Chondrocyte (in vitro differentiated cells): ENCODE measurements around the gene TMEM163. TPM values are rescaled to one million over a fixed set of nuclear protein-coding genes. Genes with fewer than 3 reads are reported as not detected.

Experiments
- DNase-seq: peaks from one replicate; pipeline ENCODE4 v3.0.0; 2021; ENCODE audit warnings: mixed read lengths, low spot score
- H3K27ac Mint-ChIP-seq: one replicate; pipeline ENCODE4 v1.8.0; 2021; ENCODE audit warnings: mild to moderate bottlenecking, moderate library complexity, mixed read lengths; ENCODE audit not compliant: unreplicated experiment
- H3K27me3 Mint-ChIP-seq: 2 replicates; pipeline ENCODE4 v1.8.0; 2021; ENCODE audit warnings: low read depth, mixed read lengths
- H3K36me3 Mint-ChIP-seq: 2 replicates; pipeline ENCODE4 v1.8.0; 2021; ENCODE audit warnings: low read depth, mixed read lengths
- H3K4me1 Mint-ChIP-seq: 2 replicates; pipeline ENCODE4 v1.8.0; 2021; ENCODE audit warnings: low read depth, mild to moderate bottlenecking, mixed read lengths
- H3K4me3 Mint-ChIP-seq: one replicate; pipeline ENCODE4 v1.8.0; 2021; ENCODE audit warnings: mild to moderate bottlenecking, moderate library complexity, mixed read lengths; ENCODE audit not compliant: unreplicated experiment
- H3K9me3 Mint-ChIP-seq: 2 replicates; pipeline ENCODE4 v1.8.0; 2021; ENCODE audit warnings: low read depth, mixed read lengths
- total RNA-seq: library from RNA; stranded (reverse); gene quantifications from 3 replicates; pipeline ENCODE4 v1.2.1, GENCODE V29; 2021
- TF ChIP-seq, protein P1 (sequence below): fragments of 200-600 bp; sonication (generic); IDR thresholded peaks from 2 replicates; pipeline ENCODE4 v1.5.0; 2021; ENCODE audit warnings: antibody characterized with exemption, mild to moderate bottlenecking, moderate library complexity

The TMEM163 gene
- total RNA-seq, 1 donor from 2014 or later, result 0.07 TPM

DNA sequence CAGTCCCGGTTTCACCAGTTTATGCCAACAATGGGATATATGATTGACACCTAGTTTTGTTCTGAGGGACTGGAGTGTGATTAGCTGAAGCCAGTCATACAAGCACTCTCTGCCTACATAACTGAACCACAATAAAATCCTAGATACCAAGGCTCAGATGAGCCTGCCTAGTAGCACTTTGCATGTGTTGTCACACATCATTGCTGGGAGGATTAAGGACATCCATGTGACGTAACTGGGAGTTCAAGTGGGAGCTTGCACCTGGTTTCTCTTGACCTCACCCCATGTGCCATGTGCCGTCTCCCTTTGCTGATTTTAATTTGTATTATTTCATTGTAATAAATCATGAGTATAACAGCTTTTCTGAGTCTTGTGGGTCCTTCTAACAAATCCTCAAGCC is 90.3 kb downstream of the TMEM163 start:
- Mint-ChIP-seq H3K9me3 (peaks cover 6% of the 10 kb centered on the region), H3K27ac (no peak overlapping the region), H3K36me3 (no peaks in the 10 kb centered on the region), H3K4me3 (no peak overlapping the region), H3K27me3 (peaks cover 3% of the 10 kb centered on the region), H3K4me1 (no peaks in the 10 kb centered on the region)
- TF ChIP-seq, protein P1, sequence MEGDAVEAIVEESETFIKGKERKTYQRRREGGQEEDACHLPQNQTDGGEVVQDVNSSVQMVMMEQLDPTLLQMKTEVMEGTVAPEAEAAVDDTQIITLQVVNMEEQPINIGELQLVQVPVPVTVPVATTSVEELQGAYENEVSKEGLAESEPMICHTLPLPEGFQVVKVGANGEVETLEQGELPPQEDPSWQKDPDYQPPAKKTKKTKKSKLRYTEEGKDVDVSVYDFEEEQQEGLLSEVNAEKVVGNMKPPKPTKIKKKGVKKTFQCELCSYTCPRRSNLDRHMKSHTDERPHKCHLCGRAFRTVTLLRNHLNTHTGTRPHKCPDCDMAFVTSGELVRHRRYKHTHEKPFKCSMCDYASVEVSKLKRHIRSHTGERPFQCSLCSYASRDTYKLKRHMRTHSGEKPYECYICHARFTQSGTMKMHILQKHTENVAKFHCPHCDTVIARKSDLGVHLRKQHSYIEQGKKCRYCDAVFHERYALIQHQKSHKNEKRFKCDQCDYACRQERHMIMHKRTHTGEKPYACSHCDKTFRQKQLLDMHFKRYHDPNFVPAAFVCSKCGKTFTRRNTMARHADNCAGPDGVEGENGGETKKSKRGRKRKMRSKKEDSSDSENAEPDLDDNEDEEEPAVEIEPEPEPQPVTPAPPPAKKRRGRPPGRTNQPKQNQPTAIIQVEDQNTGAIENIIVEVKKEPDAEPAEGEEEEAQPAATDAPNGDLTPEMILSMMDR, result no peak
- no peak for DNase-seq

DNA sequence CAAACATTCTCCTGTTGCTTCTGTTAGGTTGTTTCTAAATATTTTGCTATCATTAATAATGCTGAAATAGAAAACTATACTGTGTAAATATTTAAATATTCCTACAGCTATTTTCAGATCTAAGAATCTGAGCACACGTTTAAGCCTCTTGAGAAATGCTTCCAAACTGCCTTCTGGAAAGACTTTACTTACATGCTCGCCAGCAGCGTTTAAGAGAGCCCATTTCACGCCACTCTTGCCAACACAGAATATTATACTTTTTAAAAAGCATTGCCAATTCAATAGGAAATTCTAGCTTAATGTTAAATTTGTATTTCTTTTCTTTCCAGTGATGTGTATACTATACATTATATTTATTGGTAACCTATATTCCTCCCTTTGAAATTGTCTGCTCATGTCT is 92.0 kb downstream of the TMEM163 start:
- H3K27me3 Mint-ChIP-seq, result peaks cover 3% of the 10 kb centered on the region
- H3K9me3 Mint-ChIP-seq, result peaks cover 3% of the 10 kb centered on the region
- TF ChIP-seq, protein P1, result no peak
- H3K27ac Mint-ChIP-seq, result no peak overlapping the region
- no peaks in the 10 kb centered on the region for H3K4me1 Mint-ChIP-seq
- no peak overlapping the region for H3K4me3 Mint-ChIP-seq
- DNase-seq, result no peak
- no peaks in the 10 kb centered on the region for H3K36me3 Mint-ChIP-seq

DNA sequence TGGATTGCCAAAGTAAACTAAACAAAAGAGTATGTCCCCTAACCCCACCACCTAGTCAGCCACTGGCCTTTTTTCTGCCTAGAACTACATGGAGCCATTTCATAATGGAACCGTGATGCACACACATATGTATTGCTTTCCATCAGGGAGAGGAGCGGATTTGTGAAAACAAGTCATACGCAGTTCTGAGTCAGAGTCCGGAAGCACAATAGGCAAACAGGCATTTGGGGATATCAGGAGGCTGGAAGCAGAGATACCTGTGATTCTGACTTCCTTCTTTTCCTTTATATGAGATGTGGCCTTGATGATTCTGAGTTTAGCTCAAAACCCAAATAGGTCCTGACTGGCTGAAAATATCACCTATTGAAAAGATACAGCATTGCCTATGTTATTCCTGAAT is 93.5 kb downstream of the TMEM163 start:
- H3K27me3 Mint-ChIP-seq, result peaks cover 3% of the 10 kb centered on the region
- no peak overlapping the region for H3K4me3 Mint-ChIP-seq
- DNase-seq, result no peak
- no peaks in the 10 kb centered on the region for H3K4me1 Mint-ChIP-seq
- no peaks in the 10 kb centered on the region for H3K36me3 Mint-ChIP-seq
- TF ChIP-seq, protein P1, result no peak
- H3K27ac Mint-ChIP-seq, result no peak overlapping the region
- H3K9me3 Mint-ChIP-seq, result peaks cover 5% of the 10 kb centered on the region

DNA sequence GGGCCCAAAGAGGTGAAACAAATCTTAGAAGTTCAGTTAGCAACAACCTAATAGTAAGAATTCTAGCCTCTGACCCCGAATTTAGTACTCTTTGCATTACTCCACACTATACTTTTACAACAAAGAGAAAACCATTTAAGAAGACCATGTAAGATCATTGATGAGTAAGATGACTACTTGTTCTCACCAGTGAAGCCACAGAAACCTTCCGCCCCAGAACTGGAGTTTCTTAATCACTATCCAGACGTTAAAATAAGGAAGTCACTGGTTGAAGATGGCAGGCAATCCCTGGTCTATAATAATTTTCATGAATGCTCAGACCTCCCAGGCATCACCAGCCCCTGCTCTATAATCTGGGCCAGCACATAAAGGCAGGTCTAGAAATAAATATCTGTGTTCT is 95.0 kb downstream of the TMEM163 start:
- Mint-ChIP-seq H3K4me3 (no peak overlapping the region), H3K9me3 (peaks cover 15% of the 10 kb centered on the region), H3K4me1 (no peaks in the 10 kb centered on the region), H3K27me3 (peaks cover 3% of the 10 kb centered on the region), H3K27ac (no peak overlapping the region), H3K36me3 (no peaks in the 10 kb centered on the region)
- TF ChIP-seq, protein P1, result no peak
- no peak for DNase-seq

DNA sequence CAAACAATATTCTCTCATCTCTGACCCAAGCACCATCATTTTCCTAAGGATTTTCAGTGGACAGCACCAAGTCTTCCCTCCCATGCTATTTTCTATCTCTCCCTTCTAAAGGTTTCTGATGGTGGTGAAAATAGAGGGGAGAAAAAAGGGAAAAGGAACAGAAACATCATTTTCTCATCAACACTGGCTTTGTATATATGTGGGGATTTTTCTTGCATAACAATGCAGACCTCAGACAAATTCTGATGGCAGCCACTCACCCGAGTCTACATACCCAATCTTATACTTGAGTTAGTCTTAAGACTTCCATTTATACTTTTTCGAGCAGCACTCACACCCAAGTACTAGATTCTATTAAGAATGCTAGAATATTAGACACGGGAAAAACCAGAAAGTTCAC is 95.8 kb downstream of the TMEM163 start:
- no peak for DNase-seq
- no peaks in the 10 kb centered on the region for H3K4me1 Mint-ChIP-seq
- H3K36me3 Mint-ChIP-seq, result no peaks in the 10 kb centered on the region
- H3K27ac Mint-ChIP-seq, result no peak overlapping the region
- peaks cover 3% of the 10 kb centered on the region for H3K27me3 Mint-ChIP-seq
- peaks cover 19% of the 10 kb centered on the region for H3K9me3 Mint-ChIP-seq
- TF ChIP-seq, protein P1, result no peak
- no peak overlapping the region for H3K4me3 Mint-ChIP-seq
